Stimulated activated CD8-positive, alpha-beta memory T cell treated with anti-CD3 and anti-CD28 coated beads, Interleukin-15, amount 100 ng/mL, for 24 hours (primary cell): Measurements from ENCODE around the gene KMT2C.

Source experiments
- DNase-seq: peaks from one replicate; pipeline ENCODE4 v3.0.0-alpha.2; 2020; ENCODE audit warnings: low read depth

Gene KMT2C

GRCh38 chr7:152202056-152202455, 233.7 kb downstream of the KMT2C start:
- DNase-seq = no peak

- DNase-seq = no peak
These were observed 235.4 kb downstream of the KMT2C start for GRCh38 chr7:152200395-152200794.

DNA sequence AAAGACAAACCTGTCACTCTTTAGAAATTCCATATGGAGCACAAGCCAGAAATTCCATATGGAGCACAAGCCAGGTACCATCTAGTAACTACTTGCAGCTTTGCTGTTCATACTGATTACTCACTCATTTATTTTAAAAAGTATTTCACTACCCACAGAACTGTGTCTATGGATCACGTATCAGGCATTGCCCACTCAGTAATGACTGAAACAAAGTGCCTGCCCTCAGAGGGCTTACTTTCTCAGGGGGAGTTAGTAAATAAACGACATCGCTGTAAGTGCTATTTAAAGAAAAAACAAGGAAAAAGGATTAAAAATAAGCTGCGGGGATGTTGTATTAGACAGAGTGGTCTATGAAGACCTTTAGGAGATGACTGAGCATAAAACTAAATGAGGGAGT, 239.4 kb downstream of the KMT2C start:
- no peak for DNase-seq

- DNase-seq = no peak
These were observed 241.9 kb downstream of the KMT2C start for GRCh38 chr7:152193880-152194279.

DNA sequence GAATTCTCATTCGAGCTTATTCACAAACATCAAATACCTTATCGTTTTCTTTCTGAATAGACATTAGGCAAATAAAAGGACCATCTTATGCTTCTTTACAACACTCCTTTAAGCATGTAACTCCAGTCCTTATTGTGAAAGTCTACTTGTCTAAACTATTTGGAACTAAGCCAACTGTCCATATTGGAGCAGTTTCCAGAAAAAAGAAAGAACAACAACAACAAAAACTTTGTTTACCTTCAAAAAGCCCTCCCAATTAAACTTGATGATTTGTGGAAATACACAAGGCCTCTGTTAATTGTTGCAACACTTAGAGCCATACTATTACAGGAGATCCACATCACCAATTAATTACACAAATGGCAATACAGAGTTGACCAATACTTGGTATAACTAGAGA, 246.7 kb downstream of the KMT2C start:
- no peak for DNase-seq

- DNase-seq = no peak
These were observed 250.2 kb downstream of the KMT2C start for GRCh38 chr7:152185558-152185957.

- DNase-seq = no peak
These were observed 255.2 kb downstream of the KMT2C start for GRCh38 chr7:152180587-152180986.

- no peak for DNase-seq
These were observed 255.8 kb downstream of the KMT2C start for GRCh38 chr7:152180048-152180447.

DNA sequence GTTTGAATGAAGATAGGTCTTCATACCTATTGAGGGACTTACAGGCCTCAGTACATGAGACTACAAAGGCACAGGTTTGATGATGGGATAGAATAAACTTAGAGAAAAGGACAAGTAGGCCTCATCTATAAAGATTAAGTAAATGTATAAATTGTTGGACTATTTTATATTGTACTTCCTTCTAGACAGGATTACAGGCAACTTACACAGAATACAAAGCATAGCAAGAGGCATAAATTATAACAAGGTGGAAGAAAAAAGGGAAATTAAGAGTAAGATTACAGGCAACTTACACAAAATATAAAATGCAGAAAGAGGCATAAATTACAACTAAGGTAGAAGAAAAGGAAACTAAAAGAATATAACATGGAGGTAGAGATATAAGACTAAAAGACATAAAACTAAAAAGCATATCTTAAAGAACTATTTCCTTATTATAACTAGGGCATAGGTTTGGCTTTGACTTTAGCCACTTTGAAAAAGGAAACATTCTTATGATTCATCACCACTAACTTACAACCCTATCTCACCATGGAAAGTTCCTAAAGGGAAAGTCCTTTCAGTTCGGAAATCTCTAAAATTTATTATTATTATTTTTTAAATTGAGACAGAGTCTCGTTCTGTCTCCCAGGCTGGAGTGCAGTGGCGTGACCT, 257.3 kb downstream of the KMT2C start:
- no peak for DNase-seq

- DNase-seq = no peak
These were observed 258.0 kb downstream of the KMT2C start for GRCh38 chr7:152177681-152178404.

GRCh38 chr7:152176797-152177196, 259.0 kb downstream of the KMT2C start:
- no peak for DNase-seq

DNA sequence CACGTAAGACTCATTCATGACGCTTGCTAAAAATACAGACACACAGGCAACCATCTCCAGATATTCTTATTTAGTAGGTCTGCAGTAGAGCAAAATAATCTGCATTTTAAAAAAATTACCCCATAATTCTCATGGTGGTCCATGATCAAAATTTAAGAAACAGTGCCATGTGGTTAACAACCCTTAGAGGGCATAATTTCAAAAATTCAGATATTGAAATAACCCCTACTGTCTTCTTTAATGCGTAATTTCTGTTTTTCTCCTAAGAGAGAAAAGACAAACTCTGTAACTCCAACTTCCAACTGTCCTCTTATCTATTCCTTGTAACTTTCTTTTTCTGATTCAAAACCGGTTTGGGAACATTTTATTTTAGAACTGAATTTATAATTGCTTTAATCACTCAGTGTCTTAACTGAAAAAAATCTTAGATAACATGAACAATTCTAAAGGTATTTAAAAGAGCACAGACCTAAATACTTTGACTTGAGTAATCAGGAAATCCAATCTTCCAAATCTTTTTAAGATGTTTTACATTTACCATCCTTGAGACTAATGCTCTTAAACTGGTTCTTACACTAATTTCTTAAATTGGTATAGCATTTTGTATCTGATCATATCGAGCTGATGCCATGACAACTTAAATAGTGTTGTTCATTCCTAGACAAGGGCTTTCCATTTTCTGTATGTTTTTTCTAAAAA, 262.3 kb downstream of the KMT2C start:
- DNase-seq = no peak

DNA sequence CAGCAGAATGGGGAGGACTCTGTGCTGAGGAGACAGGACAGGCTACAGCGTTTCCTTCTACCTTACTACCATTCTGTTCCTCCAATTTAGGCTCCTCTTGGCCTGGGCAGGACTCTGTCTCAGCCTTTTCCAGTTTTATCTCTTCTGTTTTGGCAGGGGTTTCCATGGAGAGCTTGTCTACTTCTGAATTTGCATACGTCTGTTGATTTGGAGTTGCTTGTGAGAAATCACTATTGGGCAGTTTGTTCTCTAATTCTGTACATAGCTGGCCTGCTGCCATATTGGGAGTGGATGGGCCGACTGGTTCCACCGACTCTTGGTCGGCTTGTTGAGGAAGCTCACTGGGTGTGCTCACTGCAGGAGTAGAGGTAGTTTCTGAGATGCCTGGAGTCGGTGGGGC, 273.5 kb downstream of the KMT2C start:
- DNase-seq = no peak

DNA sequence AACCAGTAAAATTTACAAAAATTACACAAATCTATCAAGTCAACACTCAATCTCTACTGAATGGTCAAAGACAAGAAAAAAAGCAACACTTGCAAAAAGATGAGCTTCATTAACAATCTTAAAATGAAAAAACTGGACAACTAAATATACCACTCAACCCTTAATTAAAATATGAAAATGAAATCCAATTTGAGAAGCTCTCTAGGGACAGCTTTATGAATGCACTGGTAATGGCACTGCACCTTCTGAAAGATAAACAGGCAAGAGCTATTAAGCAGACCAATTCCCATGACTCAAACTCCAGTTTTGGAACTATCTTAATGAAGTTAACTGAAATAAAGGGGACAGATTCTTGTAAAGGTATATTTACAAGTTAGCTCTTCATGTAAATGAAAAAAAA, 274.6 kb downstream of the KMT2C start:
- DNase-seq = no peak

GRCh38 chr7:152158801-152159587, 276.8 kb downstream of the KMT2C start:
- no peak for DNase-seq

- no peak for DNase-seq
These were observed 283.5 kb downstream of the KMT2C start for GRCh38 chr7:152152267-152152666.

DNA sequence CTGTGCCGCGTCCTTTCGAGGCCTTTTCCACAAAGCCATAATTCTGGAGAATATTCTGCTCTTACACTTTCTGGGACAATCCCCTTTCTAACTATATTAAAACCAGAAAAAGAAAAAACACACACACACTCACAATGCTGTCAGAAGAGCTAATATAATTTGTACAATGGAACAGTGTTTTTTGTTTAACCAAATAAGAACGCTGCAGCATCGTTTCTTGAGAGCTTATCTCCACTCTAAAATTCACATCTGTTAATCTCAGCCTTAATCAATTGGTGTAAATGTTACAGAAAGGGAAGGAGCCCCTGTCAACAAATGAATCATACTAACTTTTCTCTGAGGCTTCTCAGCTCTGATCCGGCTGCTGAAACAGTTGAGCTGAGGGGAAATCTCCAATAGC, 286.4 kb downstream of the KMT2C start:
- no peak for DNase-seq

DNA sequence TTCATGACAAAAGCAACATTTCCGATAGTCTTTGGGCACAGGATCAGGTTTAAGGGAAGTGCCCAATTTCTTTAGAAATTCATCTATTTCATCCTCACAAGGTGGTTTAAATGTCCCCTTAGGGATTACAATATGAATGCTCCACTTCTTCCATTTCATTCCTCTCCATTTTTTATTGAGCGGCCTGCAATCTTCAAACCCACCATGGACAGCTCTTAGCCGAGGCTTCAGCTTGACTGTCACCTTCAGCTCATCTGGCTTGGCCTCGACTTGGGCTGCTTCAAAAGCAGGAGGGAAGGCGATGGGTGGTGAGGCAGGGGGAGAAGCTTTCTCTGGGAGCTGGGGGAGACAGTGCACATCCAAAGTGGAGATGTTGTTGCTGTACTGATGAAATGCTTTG, 287.1 kb downstream of the KMT2C start:
- DNase-seq = no peak

DNA sequence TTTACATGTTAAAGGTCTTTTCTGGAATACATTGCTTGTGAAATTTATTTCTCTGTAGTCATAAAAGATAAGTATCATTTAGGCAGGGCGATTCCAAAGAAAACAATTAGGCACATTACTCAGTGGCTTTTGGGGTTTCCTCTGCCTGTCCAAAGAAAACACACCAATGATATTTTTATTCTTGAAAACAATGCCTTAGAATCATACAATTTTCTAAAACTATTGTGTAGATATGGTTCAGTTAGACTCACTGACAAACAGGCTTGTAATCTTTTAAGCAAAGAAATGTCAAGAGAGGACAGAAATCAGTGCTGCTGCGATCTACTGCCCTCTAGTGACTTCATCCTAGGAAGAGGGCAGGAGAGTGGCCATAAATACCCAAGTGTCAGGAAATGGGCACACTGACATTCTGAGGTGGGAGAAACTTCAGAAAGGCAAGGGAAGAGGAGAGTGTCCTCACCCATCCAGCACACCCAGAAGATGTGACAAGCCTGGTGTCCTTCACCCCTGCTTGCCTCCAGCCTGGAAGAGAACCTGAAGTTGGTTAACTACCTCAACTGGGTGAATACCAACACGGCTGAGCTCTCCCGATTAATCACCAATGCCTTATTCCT, 289.8 kb downstream of the KMT2C start:
- DNase-seq = no peak

DNA sequence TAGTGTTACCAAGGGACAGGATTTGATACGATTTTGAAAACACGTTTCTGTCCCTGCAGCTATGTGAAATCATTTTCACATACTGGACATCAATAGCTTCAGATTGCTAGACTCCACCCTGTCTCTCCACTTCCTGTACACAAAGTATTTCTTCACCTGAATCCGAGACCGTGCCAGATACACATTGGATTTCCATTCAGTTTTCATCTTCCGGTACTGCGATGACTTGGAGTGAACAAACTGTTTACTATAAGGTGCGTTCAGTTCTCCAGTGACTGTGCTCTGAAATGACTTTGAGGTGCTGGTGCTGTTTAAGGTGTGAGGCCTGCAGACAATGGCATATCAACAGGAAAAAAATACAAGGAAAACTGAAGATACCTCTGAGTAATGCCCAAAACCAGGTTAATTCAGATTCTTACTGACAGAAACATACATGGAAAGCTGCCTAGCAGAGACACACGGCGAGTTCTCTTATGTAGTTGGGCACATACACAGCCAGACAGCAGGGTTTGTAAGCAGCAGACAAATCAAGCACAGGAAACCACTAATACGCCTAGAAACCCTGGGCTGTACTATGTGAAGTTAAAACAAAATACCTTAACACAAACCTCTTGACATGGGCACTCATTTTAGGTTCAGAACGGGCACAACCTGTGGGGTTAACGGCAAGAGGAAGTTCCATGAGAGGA, 291.1 kb downstream of the KMT2C start:
- no peak for DNase-seq

DNA sequence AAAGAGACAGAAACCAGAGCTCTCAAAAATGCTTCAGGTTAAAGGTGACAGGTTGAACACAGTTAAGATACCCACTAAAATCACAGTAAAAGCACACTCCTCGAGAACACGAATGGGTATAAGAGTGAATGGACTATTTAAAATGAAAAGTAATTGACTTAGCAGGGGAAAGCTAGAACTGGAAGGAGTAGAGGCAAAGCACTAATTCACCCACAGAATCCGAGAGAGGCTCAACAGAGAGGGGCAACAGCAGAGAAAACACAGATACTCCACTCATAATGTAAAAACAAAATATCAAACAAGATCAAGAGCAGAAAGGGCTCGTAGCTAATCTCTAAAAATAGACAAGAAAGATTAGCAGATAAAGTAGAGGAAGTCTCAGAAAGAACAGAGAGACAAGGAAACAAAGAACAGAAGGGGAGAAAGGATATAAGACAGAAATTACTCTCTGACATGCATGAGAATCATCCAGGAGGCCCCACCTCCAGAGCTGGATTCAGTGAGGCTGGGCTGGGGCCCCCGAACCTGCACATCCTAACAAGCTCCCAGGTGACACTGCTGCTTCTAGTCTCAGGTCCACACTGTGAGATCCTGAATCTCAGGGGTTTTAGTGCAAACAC, 292.7 kb downstream of the KMT2C start:
- DNase-seq = no peak
